DMS 273 treated with DMSO at 0.1 percent for 48 hours (cell line): ENCODE results near the gene HIGD1C.
"Not testable (repeated sequence)": the region's sequence is repeated elsewhere in the genome, so short reads cannot be mapped to it uniquely, and the experiment has no call there.

Experiments
- DNase-seq: peaks from one replicate; lab custom pipeline; 2025; lab: John Stamatoyannopoulos, UW

The HIGD1C gene

GRCh38 chr12:50933459-50934124 is 18.8 kb upstream of the HIGD1C start:
- no peak for DNase-seq

- DNase-seq: no peak
Observed at GRCh38 chr12:50934371-50934851, 17.9 kb upstream of the HIGD1C start.

GRCh38 chr12:50934981-50935807 is 17.1 kb upstream of the HIGD1C start:
- DNase-seq: no peak

GRCh38 chr12:50936821-50937530 is 15.4 kb upstream of the HIGD1C start:
- DNase-seq: no peak

- DNase-seq: no peak
Observed at GRCh38 chr12:50937653-50938052, 14.7 kb upstream of the HIGD1C start.

- DNase-seq: no peak
Observed at GRCh38 chr12:50947933-50948626, 4.3 kb upstream of the HIGD1C start.

GRCh38 chr12:50948798-50949197 is 3.5 kb upstream of the HIGD1C start:
- no peak for DNase-seq

GRCh38 chr12:50949801-50950302 is 2.5 kb upstream of the HIGD1C start:
- DNase-seq: no peak

- DNase-seq: no peak
Observed at GRCh38 chr12:50951112-50951511, 1.2 kb upstream of the HIGD1C start.

- no peak for DNase-seq
Observed at GRCh38 chr12:50953047-50953446, 703 bp downstream of the HIGD1C start.

GRCh38 chr12:50954789-50955188 is 2.4 kb downstream of the HIGD1C start:
- DNase-seq: not testable (repeated sequence)

- DNase-seq: no peak
Observed at GRCh38 chr12:50955288-50955687, 2.9 kb downstream of the HIGD1C start.

- DNase-seq: no peak
Observed at GRCh38 chr12:50955697-50956096, 3.4 kb downstream of the HIGD1C start.

- DNase-seq: no peak
Observed at GRCh38 chr12:50960130-50960529, 7.8 kb downstream of the HIGD1C start.

GRCh38 chr12:50961708-50962107 is 9.4 kb downstream of the HIGD1C start:
- no peak for DNase-seq

- no peak for DNase-seq
Observed at GRCh38 chr12:50964432-50964831, 12.1 kb downstream of the HIGD1C start.

- DNase-seq: no peak
Observed at GRCh38 chr12:50971946-50972345, 19.6 kb downstream of the HIGD1C start.

- DNase-seq: no peak
Observed at GRCh38 chr12:50979369-50980052, 27.2 kb downstream of the HIGD1C start.

GRCh38 chr12:50980545-50980944 is 28.2 kb downstream of the HIGD1C start:
- DNase-seq: no peak

- no peak for DNase-seq
Observed at GRCh38 chr12:50981319-50982239, 29.2 kb downstream of the HIGD1C start.
